Neutrophil (primary cell): Measurements from ENCODE around the gene DOCK4.

Experiments
- H3K27ac ChIP-seq: fragments of 200-600 bp; sonication (generic); 2 replicates; pipeline ENCODE4 v1.5.1; 2016; ENCODE audit warnings: mild to moderate bottlenecking, moderate library complexity
- H3K27me3 ChIP-seq: fragments of 200-600 bp; sonication (generic); 2 replicates; pipeline ENCODE4 v1.6.0; 2016; ENCODE audit warnings: mild to moderate bottlenecking
- H3K36me3 ChIP-seq: fragments of 200-600 bp; sonication (generic); 2 replicates; pipeline ENCODE4 v1.5.1; 2017
- H3K4me1 ChIP-seq, 2 experiments: fragments of 200-600 bp in 1 of 2; sonication (generic) in 1 of 2; 1 replicate in 1 of 2; 2 replicates in 1 of 2; pipeline versions ENCODE4 v1.5.1 to v1.6.1; 2013 to 2016; ENCODE audit warnings: low read depth in 1 of 2, low read length in 1 of 2, mild to moderate bottlenecking in 1 of 2, moderate library complexity in 1 of 2; ENCODE audit not compliant: control insufficient read depth in 1 of 2, insufficient read depth in 1 of 2
- H3K4me3 ChIP-seq, 2 experiments: fragments of 200-600 bp in 1 of 2; sonication (generic) in 1 of 2; 1 replicate in 1 of 2; 2 replicates in 1 of 2; pipeline ENCODE4 v1.5.1; 2013 to 2016; ENCODE audit warnings: low read depth in 1 of 2, low read length in 1 of 2, mild to moderate bottlenecking in 1 of 2, moderate library complexity in 1 of 2
- H3K9me3 ChIP-seq: fragments of 200-600 bp; sonication (generic); 2 replicates; pipeline ENCODE4 v1.5.1; 2016
- CTCF ChIP-seq: fragments of 200-600 bp; sonication (generic); IDR thresholded peaks from 2 replicates; pipeline ENCODE4 v1.5.1; 2016; ENCODE audit warnings: antibody characterized with exemption

The DOCK4 gene

GRCh38 chr7:112136271-112137008 lies 69.8 kb downstream of the DOCK4 start:
- no peak overlapping the region for H3K27ac ChIP-seq
- no peaks in the 10 kb centered on the region for H3K9me3 ChIP-seq
- H3K4me3 ChIP-seq = no peak overlapping the region
- no peaks in the 10 kb centered on the region for H3K36me3 ChIP-seq
- no peaks in the 10 kb centered on the region for H3K27me3 ChIP-seq
- no peaks in the 10 kb centered on the region for H3K4me1 ChIP-seq
- no peak for TF ChIP-seq CTCF

- Histone ChIP-seq H3K27ac (no peak overlapping the region), H3K9me3 (no peaks in the 10 kb centered on the region), H3K4me3 (no peak overlapping the region), H3K36me3 (no peaks in the 10 kb centered on the region), H3K27me3 (no peaks in the 10 kb centered on the region), H3K4me1 (no peaks in the 10 kb centered on the region)
- TF ChIP-seq CTCF = no peak
These were observed 70.4 kb downstream of the DOCK4 start for GRCh38 chr7:112135815-112136214.

- no peaks in the 10 kb centered on the region for H3K9me3 ChIP-seq
- H3K4me3 ChIP-seq = no peak overlapping the region
- H3K27ac ChIP-seq = no peak overlapping the region
- no peak for TF ChIP-seq CTCF
- no peaks in the 10 kb centered on the region for H3K27me3 ChIP-seq
- H3K36me3 ChIP-seq = no peaks in the 10 kb centered on the region
- no peaks in the 10 kb centered on the region for H3K4me1 ChIP-seq
These were observed 72.2 kb downstream of the DOCK4 start for GRCh38 chr7:112134039-112134438.

GRCh38 chr7:112133328-112133727 lies 72.9 kb downstream of the DOCK4 start:
- no peak overlapping the region for H3K27ac ChIP-seq
- H3K9me3 ChIP-seq = no peaks in the 10 kb centered on the region
- no peak for TF ChIP-seq CTCF
- no peak overlapping the region for H3K4me3 ChIP-seq
- no peaks in the 10 kb centered on the region for H3K36me3 ChIP-seq
- H3K27me3 ChIP-seq = no peaks in the 10 kb centered on the region
- H3K4me1 ChIP-seq = no peaks in the 10 kb centered on the region

GRCh38 chr7:112132051-112132694 lies 74.0 kb downstream of the DOCK4 start:
- Histone ChIP-seq H3K4me3 (no peak overlapping the region), H3K9me3 (no peaks in the 10 kb centered on the region), H3K36me3 (no peaks in the 10 kb centered on the region), H3K27ac (no peak overlapping the region), H3K27me3 (no peaks in the 10 kb centered on the region), H3K4me1 (no peaks in the 10 kb centered on the region)
- TF ChIP-seq CTCF = no peak
